ENCODE data around the gene TRMT11. TPM values are rescaled to one million over a fixed set of nuclear protein-coding genes. Genes with fewer than 3 reads are reported as not detected.

TRMT11 gene
- total RNA-seq, 1 donor from 2014 or later, result 27.7 TPM

- H3K36me3 Mint-ChIP-seq (ENCODE audit: unreplicated experiment), result peaks cover 7% of the 10 kb centered on the region
- peaks cover 2% of the 10 kb centered on the region for H3K9me3 Mint-ChIP-seq (ENCODE audit: unreplicated experiment)
- TF ChIP-seq CTCF (IDR thresholded peaks at IDR 0.05; ENCODE audit: partially characterized antibody, unreplicated experiment), result no peak
- no peak overlapping the region for H3K4me3 Mint-ChIP-seq (ENCODE audit: unreplicated experiment)
- DNase-seq, result no peak
- H3K27me3 Mint-ChIP-seq (ENCODE audit: unreplicated experiment), result peaks cover 3% of the 10 kb centered on the region
- H3K27ac Mint-ChIP-seq (ENCODE audit: unreplicated experiment), result no peak overlapping the region
- no peaks in the 10 kb centered on the region for H3K4me1 Mint-ChIP-seq (ENCODE audit: low read depth, unreplicated experiment)
These were observed 35.0 kb upstream of the TRMT11 start for GRCh38 chr6:125951323-125951722.

- TF ChIP-seq CTCF (IDR thresholded peaks at IDR 0.05; ENCODE audit: partially characterized antibody, unreplicated experiment), result no peak
- Mint-ChIP-seq H3K9me3 (ENCODE audit: unreplicated experiment) (peaks cover 2% of the 10 kb centered on the region), H3K27ac (ENCODE audit: unreplicated experiment) (no peak overlapping the region), H3K4me1 (ENCODE audit: low read depth, unreplicated experiment) (no peaks in the 10 kb centered on the region), H3K4me3 (ENCODE audit: unreplicated experiment) (no peak overlapping the region), H3K27me3 (ENCODE audit: unreplicated experiment) (peaks cover 3% of the 10 kb centered on the region), H3K36me3 (ENCODE audit: unreplicated experiment) (peaks cover 7% of the 10 kb centered on the region)
- DNase-seq, result no peak
These were observed 33.4 kb upstream of the TRMT11 start for GRCh38 chr6:125952764-125953501.

DNA sequence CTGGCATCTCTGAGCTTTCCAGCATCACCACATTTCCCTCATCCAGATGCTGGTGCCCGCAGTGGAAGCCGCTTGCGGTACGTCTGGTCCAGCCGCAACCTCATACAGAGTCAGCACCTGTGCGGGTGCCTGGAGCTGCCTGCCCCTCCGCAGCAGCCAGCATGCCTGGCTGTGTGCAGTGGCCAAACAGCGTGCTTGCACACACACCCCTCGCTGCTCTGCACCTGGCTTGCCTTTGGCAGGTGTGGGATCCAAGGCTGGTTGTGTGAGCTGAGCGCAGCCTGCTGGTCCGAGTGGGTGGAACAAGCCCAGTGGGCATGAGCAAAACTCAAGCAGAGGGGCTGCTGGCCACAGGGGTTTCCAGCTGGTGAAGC, 32.9 kb upstream of the TRMT11 start:
- Mint-ChIP-seq H3K9me3 (ENCODE audit: unreplicated experiment) (peaks cover 2% of the 10 kb centered on the region), H3K27ac (ENCODE audit: unreplicated experiment) (no peak overlapping the region), H3K4me3 (ENCODE audit: unreplicated experiment) (no peak overlapping the region), H3K27me3 (ENCODE audit: unreplicated experiment) (peaks cover 3% of the 10 kb centered on the region), H3K4me1 (ENCODE audit: low read depth, unreplicated experiment) (no peaks in the 10 kb centered on the region), H3K36me3 (ENCODE audit: unreplicated experiment) (peaks cover 7% of the 10 kb centered on the region)
- peak; percentile 15 for DNase-seq
- TF ChIP-seq CTCF (IDR thresholded peaks at IDR 0.05; ENCODE audit: partially characterized antibody, unreplicated experiment), result no peak

- Mint-ChIP-seq H3K36me3 (ENCODE audit: unreplicated experiment) (peaks cover 7% of the 10 kb centered on the region), H3K27me3 (ENCODE audit: unreplicated experiment) (peaks cover 3% of the 10 kb centered on the region), H3K4me1 (ENCODE audit: low read depth, unreplicated experiment) (no peaks in the 10 kb centered on the region), H3K27ac (ENCODE audit: unreplicated experiment) (no peak overlapping the region), H3K4me3 (ENCODE audit: unreplicated experiment) (peak overlapping the region; percentile 4), H3K9me3 (ENCODE audit: unreplicated experiment) (peaks cover 2% of the 10 kb centered on the region)
- no peak for TF ChIP-seq CTCF (IDR thresholded peaks at IDR 0.05; ENCODE audit: partially characterized antibody, unreplicated experiment)
- no peak for DNase-seq
These were observed 31.5 kb upstream of the TRMT11 start for GRCh38 chr6:125954735-125955339.

GRCh38 chr6:125955973-125956372, 30.4 kb upstream of the TRMT11 start:
- no peak for TF ChIP-seq CTCF (IDR thresholded peaks at IDR 0.05; ENCODE audit: partially characterized antibody, unreplicated experiment)
- Mint-ChIP-seq H3K27me3 (ENCODE audit: unreplicated experiment) (peaks cover 3% of the 10 kb centered on the region), H3K4me3 (ENCODE audit: unreplicated experiment) (no peak overlapping the region), H3K9me3 (ENCODE audit: unreplicated experiment) (peaks cover 2% of the 10 kb centered on the region), H3K4me1 (ENCODE audit: low read depth, unreplicated experiment) (no peaks in the 10 kb centered on the region), H3K36me3 (ENCODE audit: unreplicated experiment) (peaks cover 7% of the 10 kb centered on the region), H3K27ac (ENCODE audit: unreplicated experiment) (peak overlapping the region; percentile 22)
- no peak for DNase-seq

Measured in glutamatergic neuron (in vitro differentiated cells).